RWPE2 (cell line): ENCODE data around the gene ZNF236.

Experiments used
- ATAC-seq: fragments of 200-7000 bp; cut with Tn5 transposase; 3 replicates; pipeline ENCODE4 v1.9.1; 2021; ENCODE audit warnings: low read depth
- DNase-seq: peaks from one replicate; pipeline ENCODE4 v3.0.0-alpha.2; 2020; ENCODE audit warnings: low spot score
- H3K27ac ChIP-seq: fragments of 450-650 bp; 2 replicates; pipeline ENCODE4 v1.5.1; 2017; ENCODE audit warnings: mild to moderate bottlenecking; ENCODE audit not compliant: poor library complexity, severe bottlenecking
- H3K27me3 ChIP-seq: fragments of 250-450 bp; sonication (Bioruptor Pico); 2 replicates; pipeline ENCODE4 v1.5.1; 2021; ENCODE audit warnings: mild to moderate bottlenecking, moderate library complexity; ENCODE audit not compliant: insufficient read depth, poor library complexity, severe bottlenecking
- H3K36me3 ChIP-seq: fragments of 250-450 bp; sonication (Bioruptor Pico); 2 replicates; pipeline ENCODE4 v1.5.1; 2020; ENCODE audit warnings: low read depth, mild to moderate bottlenecking, moderate library complexity
- H3K4me1 ChIP-seq: fragments of 250-450 bp; sonication (Bioruptor Pico); 2 replicates; pipeline ENCODE4 v1.5.1; 2021; ENCODE audit warnings: mild to moderate bottlenecking, moderate library complexity; ENCODE audit not compliant: insufficient read depth, poor library complexity, severe bottlenecking
- H3K4me3 ChIP-seq: fragments of 250-450 bp; sonication (Bioruptor Pico); 2 replicates; pipeline ENCODE4 v1.5.1; 2021; ENCODE audit warnings: mild to moderate bottlenecking, moderate library complexity; ENCODE audit not compliant: severe bottlenecking
- H3K9me3 ChIP-seq: fragments of 250-450 bp; sonication (Bioruptor Pico); 2 replicates; pipeline ENCODE4 v1.5.1; 2021; ENCODE audit warnings: mild to moderate bottlenecking, moderate library complexity; ENCODE audit not compliant: severe bottlenecking
- CTCF ChIP-seq: fragments of 450-650 bp; IDR thresholded peaks from one replicate; pipeline ENCODE4 v1.5.1; 2017; ENCODE audit warnings: mild to moderate bottlenecking, moderate library complexity; ENCODE audit not compliant: poor library complexity, severe bottlenecking

The ZNF236 gene

GRCh38 chr18:76842837-76843530, 20.6 kb downstream of the ZNF236 start:
- no peak for ATAC-seq
- no peak for TF ChIP-seq CTCF
- H3K27ac ChIP-seq, result no peak overlapping the region
- H3K9me3 ChIP-seq, result no peaks in the 10 kb centered on the region
- H3K4me3 ChIP-seq, result no peak overlapping the region
- DNase-seq, result no peak
- H3K27me3 ChIP-seq, result no peaks in the 10 kb centered on the region
- peaks cover 2% of the 10 kb centered on the region; the same call in 1 of the 2 replicates for H3K36me3 ChIP-seq
- peaks cover 4% of the 10 kb centered on the region for H3K4me1 ChIP-seq

- Histone ChIP-seq H3K9me3 (no peaks in the 10 kb centered on the region), H3K27ac (no peak overlapping the region), H3K36me3 (peaks cover 5% of the 10 kb centered on the region; the same call in 1 of the 2 replicates), H3K27me3 (no peaks in the 10 kb centered on the region), H3K4me3 (no peak overlapping the region), H3K4me1 (no peaks in the 10 kb centered on the region)
- ATAC-seq (no peak), DNase-seq (no peak)
- TF ChIP-seq CTCF, result no peak
These were observed 21.8 kb downstream of the ZNF236 start for GRCh38 chr18:76844144-76844543.

GRCh38 chr18:76844742-76845477, 22.6 kb downstream of the ZNF236 start:
- no peak overlapping the region for H3K4me3 ChIP-seq
- no peak for TF ChIP-seq CTCF
- no peaks in the 10 kb centered on the region for H3K27me3 ChIP-seq
- H3K27ac ChIP-seq, result no peak overlapping the region
- H3K9me3 ChIP-seq, result no peaks in the 10 kb centered on the region
- peaks cover 5% of the 10 kb centered on the region for H3K36me3 ChIP-seq
- no peaks in the 10 kb centered on the region for H3K4me1 ChIP-seq
- ATAC-seq (peak; percentile 40), DNase-seq (no peak)

- ATAC-seq (no peak), DNase-seq (no peak)
- Histone ChIP-seq H3K27ac (no peak overlapping the region), H3K9me3 (no peaks in the 10 kb centered on the region), H3K4me3 (no peak overlapping the region), H3K36me3 (peaks cover 9% of the 10 kb centered on the region), H3K4me1 (no peaks in the 10 kb centered on the region), H3K27me3 (no peaks in the 10 kb centered on the region)
- TF ChIP-seq CTCF, result no peak
These were observed 23.9 kb downstream of the ZNF236 start for GRCh38 chr18:76846217-76846616.

- peaks cover 22% of the 10 kb centered on the region for H3K36me3 ChIP-seq
- H3K27ac ChIP-seq, result no peak overlapping the region
- no peak overlapping the region for H3K4me3 ChIP-seq
- no peaks in the 10 kb centered on the region for H3K4me1 ChIP-seq
- no peaks in the 10 kb centered on the region for H3K27me3 ChIP-seq
- no peak; the same call in 2 of the 3 replicates for ATAC-seq
- DNase-seq, result no peak
- H3K9me3 ChIP-seq, result no peaks in the 10 kb centered on the region
- no peak for TF ChIP-seq CTCF
These were observed 25.6 kb downstream of the ZNF236 start for GRCh38 chr18:76847916-76848315.
